ENCODE data around the gene EXD3. TPM values are rescaled to one million over a fixed set of nuclear protein-coding genes. Genes with fewer than 3 reads are reported as not detected.

Gene EXD3
- total and polyA plus RNA-seq, 9 of the 15 experiments (the other 6 are each of a cell fraction or from before 2014, with no cell fraction given) = 0.29 to 12.5 (median 3.9) TPM

DNA sequence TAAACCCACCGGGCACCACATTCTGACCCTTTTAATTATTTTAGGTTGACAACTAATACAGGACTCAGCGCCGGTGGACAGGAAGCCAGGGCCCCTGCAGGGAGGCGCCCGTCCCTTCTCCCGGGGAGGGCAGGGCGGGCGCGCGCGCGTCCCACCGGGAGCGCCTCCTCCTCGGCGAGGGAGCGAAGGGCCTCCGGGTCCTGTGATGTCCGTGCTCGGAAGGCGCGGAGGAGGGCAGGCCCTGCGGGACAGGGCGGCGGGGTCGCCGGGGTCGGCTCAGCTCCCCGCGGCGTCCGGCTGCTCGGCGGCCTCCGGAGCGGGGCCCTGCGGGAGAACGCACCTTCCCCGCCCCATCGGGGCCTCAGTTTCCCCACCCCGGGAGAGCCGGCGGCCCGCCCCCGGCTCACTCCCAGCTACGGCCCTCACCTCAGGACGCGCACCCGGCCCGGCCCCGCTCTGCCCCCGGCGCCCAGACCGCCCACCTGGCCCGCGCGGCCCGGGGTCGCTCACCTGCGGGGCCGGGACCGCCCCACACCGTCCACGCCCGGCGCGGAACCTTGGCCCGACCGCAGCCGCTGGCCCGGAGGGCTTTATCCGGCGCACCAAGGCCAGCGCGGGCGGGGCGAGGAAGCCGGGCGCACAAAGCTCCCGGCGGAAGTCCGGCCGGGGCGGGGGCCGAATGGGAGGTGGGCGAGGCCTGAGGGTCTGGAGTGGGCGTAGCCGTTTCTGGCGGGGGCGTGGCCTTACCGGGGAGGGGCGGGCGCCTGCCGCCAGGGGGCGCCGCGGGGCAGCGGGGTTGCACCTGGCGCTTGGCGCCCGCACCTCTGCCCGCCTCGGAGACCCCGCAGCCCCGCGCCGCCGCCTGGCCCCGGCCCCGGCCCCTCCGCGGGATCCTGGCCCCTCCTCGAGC, at the start of gene EXD3, which contains the start of gene NOXA1 (continued):
- peak; percentile 86 for TF ChIP-seq ETS1 (conservative IDR thresholded peaks at IDR 0.05; ENCODE audit: control insufficient read depth, low read depth, low read length)
- peak; percentile 54; the same call in 1 of the 2 replicates for TF ChIP-seq ZNF707 (CRISPR knock-in tag; conservative IDR thresholded peaks at IDR 0.05)
- TF ChIP-seq ZNF583 (CRISPR knock-in tag; IDR thresholded peaks at IDR 0.05) = 0 out of 2 replicates have a peak, but pooled peaks have one; percentile 45
- no peak for TF ChIP-seq ZNF518B (CRISPR knock-in tag; IDR thresholded peaks at IDR 0.05)
- TF ChIP-seq ESRRB (CRISPR knock-in tag; IDR thresholded peaks at IDR 0.05; ENCODE audit: borderline replicate concordance) = no peak
- TF ChIP-seq SP1 (CRISPR knock-in tag; IDR thresholded peaks at IDR 0.05) = peak; percentile 96
- no peak for TF ChIP-seq EWSR1 (IDR thresholded peaks at IDR 0.05; ENCODE audit: borderline replicate concordance, low read depth, partially characterized antibody)
- TF ChIP-seq RBFOX2 (IDR thresholded peaks at IDR 0.05; ENCODE audit: low read depth, low read length) = peak; percentile 71
- TF ChIP-seq, protein P1, sequence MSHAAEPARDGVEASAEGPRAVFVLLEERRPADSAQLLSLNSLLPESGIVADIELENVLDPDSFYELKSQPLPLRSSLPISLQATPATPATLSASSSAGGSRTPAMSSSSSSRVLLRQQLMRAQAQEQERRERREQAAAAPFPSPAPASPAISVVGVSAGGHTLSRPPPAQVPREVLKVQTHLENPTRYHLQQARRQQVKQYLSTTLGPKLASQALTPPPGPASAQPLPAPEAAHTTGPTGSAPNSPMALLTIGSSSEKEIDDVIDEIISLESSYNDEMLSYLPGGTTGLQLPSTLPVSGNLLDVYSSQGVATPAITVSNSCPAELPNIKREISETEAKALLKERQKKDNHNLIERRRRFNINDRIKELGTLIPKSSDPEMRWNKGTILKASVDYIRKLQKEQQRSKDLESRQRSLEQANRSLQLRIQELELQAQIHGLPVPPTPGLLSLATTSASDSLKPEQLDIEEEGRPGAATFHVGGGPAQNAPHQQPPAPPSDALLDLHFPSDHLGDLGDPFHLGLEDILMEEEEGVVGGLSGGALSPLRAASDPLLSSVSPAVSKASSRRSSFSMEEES (CRISPR knock-in tag; IDR thresholded peaks at IDR 0.05) = no peak
- peak in 2 of 3 experiments; percentile 64 to 73 for TF ChIP-seq YY1 (IDR thresholded peaks at IDR 0.05; ENCODE audit: borderline replicate concordance in 1 of 3, control insufficient read depth in 1 of 3, extremely low read depth in 1 of 3, insufficient read depth in 3 of 3, insufficient read length in 1 of 3, insufficient replicate concordance in 2 of 3, low read depth in 1 of 3, low read length in 2 of 3)
- TF ChIP-seq, protein P2, sequence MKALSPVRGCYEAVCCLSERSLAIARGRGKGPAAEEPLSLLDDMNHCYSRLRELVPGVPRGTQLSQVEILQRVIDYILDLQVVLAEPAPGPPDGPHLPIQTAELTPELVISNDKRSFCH (CRISPR knock-in tag; IDR thresholded peaks at IDR 0.05) = no peak
- TF ChIP-seq, protein P2 (tag; IDR thresholded peaks at IDR 0.05) = peak; percentile 86
- TF ChIP-seq ZFX (CRISPR knock-in tag; IDR thresholded peaks at IDR 0.05) = peak; percentile 69
- TF ChIP-seq ATF1 (CRISPR knock-in tag; IDR thresholded peaks at IDR 0.05) = no peak
- TF ChIP-seq ATF1 (tag; IDR thresholded peaks at IDR 0.05) = peak; percentile 43; the same call in 1 of the 2 replicates
- peak; percentile 98 for TF ChIP-seq ZBTB7A (IDR thresholded peaks at IDR 0.05; ENCODE audit: borderline replicate concordance, control insufficient read depth, low read depth, low read length)
- no peak for TF ChIP-seq ZC3H8 (IDR thresholded peaks at IDR 0.05)
- TF ChIP-seq, protein P3, sequence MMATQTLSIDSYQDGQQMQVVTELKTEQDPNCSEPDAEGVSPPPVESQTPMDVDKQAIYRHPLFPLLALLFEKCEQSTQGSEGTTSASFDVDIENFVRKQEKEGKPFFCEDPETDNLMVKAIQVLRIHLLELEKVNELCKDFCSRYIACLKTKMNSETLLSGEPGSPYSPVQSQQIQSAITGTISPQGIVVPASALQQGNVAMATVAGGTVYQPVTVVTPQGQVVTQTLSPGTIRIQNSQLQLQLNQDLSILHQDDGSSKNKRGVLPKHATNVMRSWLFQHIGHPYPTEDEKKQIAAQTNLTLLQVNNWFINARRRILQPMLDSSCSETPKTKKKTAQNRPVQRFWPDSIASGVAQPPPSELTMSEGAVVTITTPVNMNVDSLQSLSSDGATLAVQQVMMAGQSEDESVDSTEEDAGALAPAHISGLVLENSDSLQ (IDR thresholded peaks at IDR 0.05) = 0 out of 2 replicates have a peak, but pooled peaks have one; percentile 12
